Measurements from ENCODE around the gene EGF. TPM values are rescaled to one million over a fixed set of nuclear protein-coding genes. Genes with fewer than 3 reads are reported as not detected.
A peak's percentile ranks its signal among the peaks of the same experiment; 100 is the strongest.

EGF gene
- total and polyA plus RNA-seq, 4 donors = 0.72 to 2.1 (median 1.8) TPM

- no CpG with 5 or more reads among the region's 3 CpGs for WGBS (ENCODE audit: insufficient coverage)
- H3K27ac ChIP-seq (ENCODE audit: low read depth, low read length) = no peak overlapping the region
- H3K27me3 ChIP-seq (ENCODE audit: control insufficient read depth, insufficient read depth, low read length) = peaks cover 2% of the 10 kb centered on the region
Measured at GRCh38 chr4:110002326-110002725, 89.6 kb downstream of the EGF start.

GRCh38 chr4:110003401-110004187 is 90.9 kb downstream of the EGF start:
- WGBS (ENCODE audit: insufficient coverage) = no CpG with 5 or more reads among the region's 6 CpGs
- no peaks in the 10 kb centered on the region for H3K9me3 ChIP-seq (ENCODE audit: control insufficient read depth, insufficient read depth, low read length)
- H3K36me3 ChIP-seq (ENCODE audit: control insufficient read depth, insufficient read depth, low read length) = no peaks in the 10 kb centered on the region
- H3K4me1 ChIP-seq (ENCODE audit: control insufficient read depth, insufficient read depth, low read length) = no peaks in the 10 kb centered on the region
- peaks cover 2% of the 10 kb centered on the region for H3K27me3 ChIP-seq (ENCODE audit: control insufficient read depth, insufficient read depth, low read length)
- DNase-seq (ENCODE audit: low read depth in 4 of 6, low spot score in 6 of 6) = no peak
- no peak overlapping the region for H3K4me3 ChIP-seq (ENCODE audit: low read depth, low read length)
- no peak overlapping the region for H3K27ac ChIP-seq (ENCODE audit: low read depth, low read length)

More at GRCh38 chr4:110002326-110002725, 89.6 kb downstream of the EGF start:
- no peaks in the 10 kb centered on the region for H3K36me3 ChIP-seq (ENCODE audit: control insufficient read depth, insufficient read depth, low read length)
- no peaks in the 10 kb centered on the region for H3K9me3 ChIP-seq (ENCODE audit: control insufficient read depth, insufficient read depth, low read length)
- H3K4me1 ChIP-seq (ENCODE audit: control insufficient read depth, insufficient read depth, low read length) = no peaks in the 10 kb centered on the region
- no peak overlapping the region for H3K4me3 ChIP-seq (ENCODE audit: low read depth, low read length)
- no peak for DNase-seq (ENCODE audit: low read depth in 4 of 6, low spot score in 6 of 6)

DNA sequence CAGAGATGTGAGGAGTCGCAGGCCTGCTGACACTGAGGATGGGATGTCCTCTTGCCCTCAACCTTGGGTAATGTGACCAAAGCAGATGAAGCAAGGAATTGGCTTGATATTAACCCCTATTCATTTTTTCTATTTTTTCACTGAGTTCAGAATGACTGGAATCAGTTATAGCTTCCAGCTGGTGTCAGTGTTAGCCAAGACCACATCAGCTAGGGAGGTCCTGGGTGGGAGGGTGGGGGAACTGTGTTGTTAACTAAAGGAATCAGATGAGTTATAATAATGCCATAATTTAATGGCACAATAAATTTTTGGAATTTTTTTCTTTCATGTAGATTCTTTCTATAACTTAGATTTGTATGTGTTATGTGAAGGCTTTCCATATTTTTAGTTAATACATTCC is 91.9 kb downstream of the EGF start:
- no peak overlapping the region for H3K27ac ChIP-seq (ENCODE audit: low read depth, low read length)
- no peaks in the 10 kb centered on the region for H3K4me1 ChIP-seq (ENCODE audit: control insufficient read depth, insufficient read depth, low read length)
- H3K4me3 ChIP-seq (ENCODE audit: low read depth, low read length) = no peak overlapping the region
- peaks cover under 1% of the 10 kb centered on the region for H3K27me3 ChIP-seq (ENCODE audit: control insufficient read depth, insufficient read depth, low read length)
- no peak for DNase-seq (ENCODE audit: low read depth in 4 of 6, low spot score in 6 of 6)
- 100% methylated on average over 1 of the region's 1 CpG for WGBS (ENCODE audit: insufficient coverage)
- no peaks in the 10 kb centered on the region for H3K36me3 ChIP-seq (ENCODE audit: control insufficient read depth, insufficient read depth, low read length)
- no peaks in the 10 kb centered on the region for H3K9me3 ChIP-seq (ENCODE audit: control insufficient read depth, insufficient read depth, low read length)

DNA sequence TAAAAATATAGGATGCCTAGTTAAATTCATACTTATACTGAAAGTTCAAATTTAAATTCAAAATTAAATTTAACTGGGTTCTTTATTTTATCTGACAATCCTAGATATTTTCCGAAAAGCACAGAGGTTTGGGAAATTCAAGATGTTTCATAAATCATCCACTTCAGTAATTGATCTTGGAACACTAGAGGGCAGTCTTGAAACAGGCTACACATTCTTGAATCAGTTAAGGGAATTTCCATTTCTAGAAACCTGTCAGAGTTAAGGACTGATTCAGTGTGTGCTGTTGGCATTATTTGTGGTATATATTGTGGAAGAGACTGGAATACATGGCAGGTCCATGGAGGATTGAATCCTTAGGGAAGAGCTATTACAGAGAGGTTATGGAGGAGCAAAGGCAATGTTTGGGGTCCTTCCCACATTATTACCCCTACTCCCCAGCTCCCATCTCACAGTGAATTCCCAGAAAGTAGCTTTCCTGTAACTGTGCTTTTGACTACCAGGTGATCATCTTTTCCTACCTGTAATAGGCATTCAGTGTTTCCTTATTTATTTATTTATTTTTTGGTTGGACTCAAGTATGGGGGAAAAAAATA is 92.9 kb downstream of the EGF start:
- DNase-seq (ENCODE audit: low read depth in 4 of 6, low spot score in 6 of 6) = peak; percentile 41 to 93 (median 57)
- H3K27me3 ChIP-seq (ENCODE audit: control insufficient read depth, insufficient read depth, low read length) = no peaks in the 10 kb centered on the region
- no CpG with 5 or more reads among the region's 1 CpG for WGBS (ENCODE audit: insufficient coverage)
- no peaks in the 10 kb centered on the region for H3K4me1 ChIP-seq (ENCODE audit: control insufficient read depth, insufficient read depth, low read length)
- H3K27ac ChIP-seq (ENCODE audit: low read depth, low read length) = no peak overlapping the region
- no peaks in the 10 kb centered on the region for H3K9me3 ChIP-seq (ENCODE audit: control insufficient read depth, insufficient read depth, low read length)
- H3K4me3 ChIP-seq (ENCODE audit: low read depth, low read length) = no peak overlapping the region
- no peaks in the 10 kb centered on the region for H3K36me3 ChIP-seq (ENCODE audit: control insufficient read depth, insufficient read depth, low read length)

DNA sequence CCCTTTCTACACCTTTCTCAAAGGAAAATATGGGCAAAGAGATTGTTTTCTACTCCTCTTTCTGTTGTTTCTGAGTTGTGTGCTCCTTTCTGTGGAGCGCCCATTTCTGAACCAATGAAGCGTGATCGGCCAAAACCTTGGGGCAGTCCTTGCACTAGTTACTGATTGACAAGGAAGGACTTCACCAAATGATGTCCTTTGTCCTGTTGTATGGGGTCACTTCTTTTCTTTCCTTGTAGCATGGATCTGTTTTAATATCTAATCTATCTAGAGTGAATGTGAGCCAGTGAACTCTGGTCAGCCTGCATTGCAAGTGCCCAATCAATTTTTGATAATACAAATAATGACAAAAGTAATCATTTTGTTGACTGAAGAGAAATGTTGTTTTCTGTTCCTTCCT is 94.5 kb downstream of the EGF start:
- Histone ChIP-seq H3K27me3 (ENCODE audit: control insufficient read depth, insufficient read depth, low read length) (no peaks in the 10 kb centered on the region), H3K9me3 (ENCODE audit: control insufficient read depth, insufficient read depth, low read length) (no peaks in the 10 kb centered on the region), H3K4me3 (ENCODE audit: low read depth, low read length) (no peak overlapping the region), H3K4me1 (ENCODE audit: control insufficient read depth, insufficient read depth, low read length) (no peaks in the 10 kb centered on the region), H3K36me3 (ENCODE audit: control insufficient read depth, insufficient read depth, low read length) (no peaks in the 10 kb centered on the region), H3K27ac (ENCODE audit: low read depth, low read length) (no peak overlapping the region)
- WGBS (ENCODE audit: insufficient coverage) = 79% methylated on average over 2 of the region's 3 CpGs
- no peak for DNase-seq (ENCODE audit: low read depth in 4 of 6, low spot score in 6 of 6)

GRCh38 chr4:110008540-110008939 is 95.9 kb downstream of the EGF start:
- H3K4me1 ChIP-seq (ENCODE audit: control insufficient read depth, insufficient read depth, low read length) = no peaks in the 10 kb centered on the region
- H3K9me3 ChIP-seq (ENCODE audit: control insufficient read depth, insufficient read depth, low read length) = no peaks in the 10 kb centered on the region
- no CpG with 5 or more reads among the region's 2 CpGs for WGBS (ENCODE audit: insufficient coverage)
- no peaks in the 10 kb centered on the region for H3K27me3 ChIP-seq (ENCODE audit: control insufficient read depth, insufficient read depth, low read length)
- DNase-seq (ENCODE audit: low read depth in 4 of 6, low spot score in 6 of 6) = no peak
- no peak overlapping the region for H3K27ac ChIP-seq (ENCODE audit: low read depth, low read length)
- H3K4me3 ChIP-seq (ENCODE audit: low read depth, low read length) = no peak overlapping the region
- no peaks in the 10 kb centered on the region for H3K36me3 ChIP-seq (ENCODE audit: control insufficient read depth, insufficient read depth, low read length)

DNA sequence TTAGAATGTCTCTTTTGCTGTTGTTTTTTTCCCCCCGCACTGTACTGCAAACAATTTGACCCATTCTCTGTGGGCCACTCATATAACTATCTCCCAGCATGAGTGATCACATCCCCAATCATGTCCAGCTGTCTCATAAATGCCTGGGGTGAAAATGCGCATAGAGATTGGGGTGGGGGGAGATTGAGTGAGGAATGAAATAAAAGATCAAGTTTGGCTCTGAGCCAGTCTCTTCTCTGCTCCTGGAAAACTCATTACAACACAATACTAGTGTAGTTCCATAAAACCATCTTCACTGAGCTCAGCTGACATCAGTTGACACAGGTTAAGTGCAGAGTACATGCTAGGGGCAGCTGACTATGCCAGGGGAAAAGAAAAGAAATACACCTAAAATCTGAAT is 96.9 kb downstream of the EGF start:
- DNase-seq (ENCODE audit: low read depth in 4 of 6, low spot score in 6 of 6) = peak in 1 of 6 donors; percentile 52
- no peaks in the 10 kb centered on the region for H3K4me1 ChIP-seq (ENCODE audit: control insufficient read depth, insufficient read depth, low read length)
- no peak overlapping the region for H3K27ac ChIP-seq (ENCODE audit: low read depth, low read length)
- WGBS (ENCODE audit: insufficient coverage) = no CpG with 5 or more reads among the region's 2 CpGs
- H3K27me3 ChIP-seq (ENCODE audit: control insufficient read depth, insufficient read depth, low read length) = no peaks in the 10 kb centered on the region
- H3K4me3 ChIP-seq (ENCODE audit: low read depth, low read length) = no peak overlapping the region
- no peaks in the 10 kb centered on the region for H3K9me3 ChIP-seq (ENCODE audit: control insufficient read depth, insufficient read depth, low read length)
- H3K36me3 ChIP-seq (ENCODE audit: control insufficient read depth, insufficient read depth, low read length) = no peaks in the 10 kb centered on the region

DNA sequence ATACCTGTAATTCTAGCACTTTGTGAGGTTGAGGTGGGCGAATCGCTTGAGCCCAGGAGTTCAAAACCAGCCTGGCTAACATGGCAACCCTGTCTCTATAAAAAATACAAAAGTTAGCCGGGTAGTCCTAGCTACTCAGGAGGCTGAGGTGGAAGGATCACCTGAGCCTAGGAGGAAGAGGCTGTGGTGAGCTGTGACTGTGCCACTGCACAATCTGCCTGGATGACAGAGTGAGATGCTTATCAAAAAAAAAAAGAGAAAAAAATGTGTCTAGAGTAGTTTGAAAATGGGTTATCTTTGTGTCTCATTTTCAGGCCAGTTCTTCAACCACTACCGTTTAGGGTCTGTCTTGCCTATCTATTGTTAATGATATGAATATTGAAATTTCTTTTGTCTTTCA is 98.1 kb downstream of the EGF start:
- H3K27me3 ChIP-seq (ENCODE audit: control insufficient read depth, insufficient read depth, low read length) = no peaks in the 10 kb centered on the region
- H3K4me3 ChIP-seq (ENCODE audit: low read depth, low read length) = no peak overlapping the region
- 80% methylated on average over 1 of the region's 4 CpGs for WGBS (ENCODE audit: insufficient coverage)
- no peaks in the 10 kb centered on the region for H3K9me3 ChIP-seq (ENCODE audit: control insufficient read depth, insufficient read depth, low read length)
- H3K4me1 ChIP-seq (ENCODE audit: control insufficient read depth, insufficient read depth, low read length) = no peaks in the 10 kb centered on the region
- H3K27ac ChIP-seq (ENCODE audit: low read depth, low read length) = no peak overlapping the region
- no peaks in the 10 kb centered on the region for H3K36me3 ChIP-seq (ENCODE audit: control insufficient read depth, insufficient read depth, low read length)
- DNase-seq (ENCODE audit: low read depth in 4 of 6, low spot score in 6 of 6) = no peak

GRCh38 chr4:110012917-110013316 is 100.2 kb downstream of the EGF start:
- no peaks in the 10 kb centered on the region for H3K27me3 ChIP-seq (ENCODE audit: control insufficient read depth, insufficient read depth, low read length)
- DNase-seq (ENCODE audit: low read depth in 4 of 6, low spot score in 6 of 6) = no peak
- WGBS (ENCODE audit: insufficient coverage) = no CpG with 5 or more reads among the region's 1 CpG
- H3K27ac ChIP-seq (ENCODE audit: low read depth, low read length) = no peak overlapping the region
- H3K9me3 ChIP-seq (ENCODE audit: control insufficient read depth, insufficient read depth, low read length) = no peaks in the 10 kb centered on the region
- no peaks in the 10 kb centered on the region for H3K36me3 ChIP-seq (ENCODE audit: control insufficient read depth, insufficient read depth, low read length)
- no peak overlapping the region for H3K4me3 ChIP-seq (ENCODE audit: low read depth, low read length)
- H3K4me1 ChIP-seq (ENCODE audit: control insufficient read depth, insufficient read depth, low read length) = no peaks in the 10 kb centered on the region

DNA sequence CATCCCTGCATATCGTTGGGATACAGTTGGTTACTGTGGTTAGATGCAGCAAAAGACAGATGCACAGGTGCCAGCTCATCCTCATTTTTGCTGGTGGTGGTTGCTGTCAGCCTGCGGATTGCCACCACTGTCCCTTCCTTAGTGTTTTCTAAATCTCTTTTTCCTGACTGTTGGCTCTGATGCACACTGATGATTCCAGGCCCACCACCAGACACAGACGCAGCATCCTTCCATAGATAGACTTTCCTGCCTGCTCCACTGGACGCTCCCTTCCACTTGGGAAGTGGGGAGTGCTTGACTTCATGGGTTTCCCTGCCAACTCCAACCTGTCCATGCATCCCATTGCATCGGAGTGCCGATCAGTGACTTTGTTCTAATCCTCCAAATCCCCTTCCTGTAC is 101.5 kb downstream of the EGF start:
- 93% methylated on average over 4 of the region's 6 CpGs for WGBS (ENCODE audit: insufficient coverage)
- no peak overlapping the region for H3K4me3 ChIP-seq (ENCODE audit: low read depth, low read length)

More for the DNA sequence above, 101.5 kb downstream of the EGF start:
- H3K27me3 ChIP-seq (ENCODE audit: control insufficient read depth, insufficient read depth, low read length) = no peaks in the 10 kb centered on the region
- H3K9me3 ChIP-seq (ENCODE audit: control insufficient read depth, insufficient read depth, low read length) = no peaks in the 10 kb centered on the region
- no peaks in the 10 kb centered on the region for H3K36me3 ChIP-seq (ENCODE audit: control insufficient read depth, insufficient read depth, low read length)
- H3K4me1 ChIP-seq (ENCODE audit: control insufficient read depth, insufficient read depth, low read length) = no peaks in the 10 kb centered on the region
- no peak for DNase-seq (ENCODE audit: low read depth in 4 of 6, low spot score in 6 of 6)
- H3K27ac ChIP-seq (ENCODE audit: low read depth, low read length) = no peak overlapping the region
